NCI-H1105 treated with DMSO at 0.1 percent for 48 hours (cell line): ENCODE results near the gene ZNF777.
"Not testable (repeated sequence)": the region's sequence is repeated elsewhere in the genome, so short reads cannot be mapped to it uniquely, and the experiment has no call there.

Source experiments
- DNase-seq: peaks from one replicate; lab custom pipeline; 2025; lab: John Stamatoyannopoulos, UW

The ZNF777 gene

GRCh38 chr7:149414171-149414570, 46.7 kb downstream of the ZNF777 start:
- no peak for DNase-seq

GRCh38 chr7:149413083-149413482, 47.8 kb downstream of the ZNF777 start:
- not testable (repeated sequence) for DNase-seq

- no peak for DNase-seq
Measured at GRCh38 chr7:149409895-149410294, 51.0 kb downstream of the ZNF777 start.

GRCh38 chr7:149404825-149405224, 56.0 kb downstream of the ZNF777 start:
- no peak for DNase-seq

GRCh38 chr7:149404396-149404795, 56.5 kb downstream of the ZNF777 start:
- DNase-seq: no peak

GRCh38 chr7:149398195-149398820, 62.6 kb downstream of the ZNF777 start:
- DNase-seq: no peak

- no peak for DNase-seq
Measured at GRCh38 chr7:149397470-149398043, 63.3 kb downstream of the ZNF777 start.

GRCh38 chr7:149388550-149389335, 72.1 kb downstream of the ZNF777 start:
- DNase-seq: not testable (repeated sequence)

GRCh38 chr7:149386514-149386913, 74.3 kb downstream of the ZNF777 start:
- not testable (repeated sequence) for DNase-seq

GRCh38 chr7:149385195-149385950, 75.5 kb downstream of the ZNF777 start:
- DNase-seq: peak; percentile 90
